ENCODE measurements around the gene NPL. TPM values are rescaled to one million over a fixed set of nuclear protein-coding genes. Genes with fewer than 3 reads are reported as not detected.

The NPL gene
- total RNA-seq, 1 experiment from 2014 or later = 3.1 TPM

DNA sequence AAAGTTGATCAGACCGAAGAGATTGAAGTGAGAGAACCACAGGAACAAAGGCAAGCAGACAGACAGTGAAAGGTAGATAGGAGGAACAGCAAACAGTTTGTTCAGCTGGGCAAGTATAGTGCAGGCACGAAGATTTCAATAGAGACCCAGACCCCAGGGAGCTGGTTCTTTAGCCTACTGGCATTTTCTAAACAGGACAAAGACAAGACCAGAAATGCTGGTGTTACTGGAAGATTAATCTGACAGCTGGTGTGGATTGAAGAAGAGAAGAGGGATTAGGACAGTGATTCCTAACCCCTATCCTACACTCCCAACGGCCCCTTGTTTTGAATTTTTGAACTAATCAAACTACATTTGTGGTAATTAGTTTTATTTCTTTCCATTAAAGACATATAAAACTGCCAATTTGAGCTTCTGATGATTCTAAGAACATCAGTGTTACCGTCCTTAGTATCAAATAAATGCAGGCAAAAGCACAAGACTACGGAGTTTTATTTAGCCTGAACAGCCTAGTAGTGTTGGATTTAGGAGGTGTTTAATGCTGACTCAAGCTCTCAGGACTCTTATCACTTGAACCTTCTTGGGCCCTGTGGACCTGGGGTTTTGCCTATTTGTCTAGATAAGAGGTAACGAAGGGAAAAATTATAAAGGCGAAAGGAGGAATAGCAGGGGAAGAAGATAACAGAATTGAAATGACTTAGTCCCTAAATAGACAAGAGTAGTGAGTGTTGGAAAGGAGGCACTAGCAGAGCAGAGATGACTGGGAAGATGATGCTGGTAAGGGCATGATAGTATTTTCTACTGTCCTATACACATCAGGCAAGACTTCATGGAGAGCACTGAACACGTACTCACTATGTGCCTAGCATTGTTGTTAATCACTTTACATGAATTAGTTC, 2.0 kb downstream of the NPL start:
- DNase-seq = no peak
- H3K36me3 ChIP-seq = no peaks in the 10 kb centered on the region
- no peaks in the 10 kb centered on the region for H3K9me3 ChIP-seq (replicated peaks)
- H3K27ac ChIP-seq = no peak overlapping the region
- H3K27me3 ChIP-seq = no peaks in the 10 kb centered on the region
- H3K4me1 ChIP-seq = peaks cover 10% of the 10 kb centered on the region; the same call in 1 of the 2 replicates
- H3K4me3 ChIP-seq = no peak overlapping the region

DNA sequence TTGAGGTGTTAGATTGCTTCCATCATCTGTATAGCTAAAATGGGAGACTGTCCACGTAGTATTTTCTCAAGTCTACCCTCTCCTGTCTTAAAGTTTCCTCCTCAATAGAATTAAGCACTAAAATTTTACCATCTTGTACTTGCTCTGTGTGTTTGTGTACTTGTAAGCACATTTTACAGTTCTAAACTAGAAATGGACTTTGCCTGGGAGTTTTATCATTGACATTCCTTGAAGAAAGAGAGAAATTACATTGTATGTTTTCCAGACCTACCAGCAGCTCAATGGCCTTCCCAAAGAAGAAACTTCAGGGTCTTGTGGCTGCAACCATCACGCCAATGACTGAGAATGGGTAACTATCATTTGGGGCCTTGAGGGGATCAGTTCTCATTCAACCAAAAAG, 4.5 kb downstream of the NPL start:
- H3K4me1 ChIP-seq = peaks cover 17% of the 10 kb centered on the region
- no peaks in the 10 kb centered on the region for H3K9me3 ChIP-seq (replicated peaks)
- no peak overlapping the region for H3K27ac ChIP-seq
- H3K36me3 ChIP-seq = no peaks in the 10 kb centered on the region
- DNase-seq = no peak
- no peaks in the 10 kb centered on the region for H3K27me3 ChIP-seq
- no peak overlapping the region for H3K4me3 ChIP-seq

DNA sequence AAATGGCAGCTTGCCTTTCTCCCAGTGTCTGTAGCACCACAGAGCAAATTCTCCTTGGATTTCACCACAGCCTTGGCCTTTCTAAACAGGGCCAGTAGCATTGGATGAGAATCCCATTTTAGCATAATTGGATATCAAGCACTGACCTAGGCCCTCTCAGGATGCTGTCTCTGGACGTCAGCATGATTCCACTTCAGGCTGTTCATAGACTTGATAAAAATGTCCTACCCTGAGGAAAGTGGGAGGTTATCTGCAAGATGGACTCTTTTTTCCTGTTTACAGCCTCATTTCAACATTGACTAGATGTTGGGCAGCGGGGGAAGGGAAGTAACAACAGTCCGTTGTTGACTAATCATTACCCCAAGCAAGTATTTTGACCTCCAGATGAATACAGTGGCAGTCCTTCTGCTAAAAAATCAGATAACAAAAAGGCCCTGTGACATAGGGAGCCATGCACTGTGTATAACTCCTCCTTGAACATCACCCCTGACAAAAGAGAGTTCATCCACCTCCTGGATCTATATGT, 5.2 kb downstream of the NPL start:
- H3K27me3 ChIP-seq = no peaks in the 10 kb centered on the region
- H3K36me3 ChIP-seq = no peaks in the 10 kb centered on the region
- DNase-seq = no peak
- H3K4me3 ChIP-seq = no peak overlapping the region
- H3K9me3 ChIP-seq (replicated peaks) = no peaks in the 10 kb centered on the region
- H3K4me1 ChIP-seq = peaks cover 17% of the 10 kb centered on the region
- H3K27ac ChIP-seq = no peak overlapping the region

DNA sequence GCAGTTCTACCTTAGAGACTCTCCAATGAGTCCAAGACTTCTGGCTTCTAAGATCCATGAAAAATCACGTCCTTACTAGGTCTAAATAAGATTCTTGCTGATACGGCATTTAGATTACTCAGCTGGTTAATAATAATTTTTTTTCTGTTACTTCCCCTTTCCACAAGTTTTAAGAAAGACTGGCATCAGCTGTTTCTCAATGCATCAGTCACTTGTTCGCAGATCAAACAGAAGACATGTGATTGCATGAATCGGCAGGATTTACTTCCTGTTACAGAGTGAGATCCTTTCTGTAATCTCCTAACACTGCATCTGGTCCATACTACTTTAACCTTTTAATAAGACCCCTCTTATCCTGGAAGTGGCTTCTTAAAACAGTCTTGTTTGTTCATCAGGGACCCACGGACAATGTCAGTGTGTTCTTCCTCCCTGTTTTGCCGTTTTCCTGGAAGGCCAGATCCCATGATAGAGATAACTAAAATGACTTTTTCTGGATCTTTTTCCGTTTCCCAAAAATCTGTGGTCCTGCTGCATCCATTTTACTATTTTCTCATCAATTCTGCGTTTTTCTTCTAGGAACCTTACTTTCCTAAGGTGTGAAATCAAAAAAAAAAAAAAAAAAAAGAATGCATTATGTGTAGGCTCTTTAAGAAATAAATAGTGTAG, 6.1 kb downstream of the NPL start:
- H3K9me3 ChIP-seq (replicated peaks) = no peaks in the 10 kb centered on the region
- peaks cover 14% of the 10 kb centered on the region for H3K4me1 ChIP-seq
- H3K36me3 ChIP-seq = no peaks in the 10 kb centered on the region
- H3K27me3 ChIP-seq = no peaks in the 10 kb centered on the region
- no peak overlapping the region for H3K27ac ChIP-seq
- no peak for DNase-seq
- no peak overlapping the region for H3K4me3 ChIP-seq

DNA sequence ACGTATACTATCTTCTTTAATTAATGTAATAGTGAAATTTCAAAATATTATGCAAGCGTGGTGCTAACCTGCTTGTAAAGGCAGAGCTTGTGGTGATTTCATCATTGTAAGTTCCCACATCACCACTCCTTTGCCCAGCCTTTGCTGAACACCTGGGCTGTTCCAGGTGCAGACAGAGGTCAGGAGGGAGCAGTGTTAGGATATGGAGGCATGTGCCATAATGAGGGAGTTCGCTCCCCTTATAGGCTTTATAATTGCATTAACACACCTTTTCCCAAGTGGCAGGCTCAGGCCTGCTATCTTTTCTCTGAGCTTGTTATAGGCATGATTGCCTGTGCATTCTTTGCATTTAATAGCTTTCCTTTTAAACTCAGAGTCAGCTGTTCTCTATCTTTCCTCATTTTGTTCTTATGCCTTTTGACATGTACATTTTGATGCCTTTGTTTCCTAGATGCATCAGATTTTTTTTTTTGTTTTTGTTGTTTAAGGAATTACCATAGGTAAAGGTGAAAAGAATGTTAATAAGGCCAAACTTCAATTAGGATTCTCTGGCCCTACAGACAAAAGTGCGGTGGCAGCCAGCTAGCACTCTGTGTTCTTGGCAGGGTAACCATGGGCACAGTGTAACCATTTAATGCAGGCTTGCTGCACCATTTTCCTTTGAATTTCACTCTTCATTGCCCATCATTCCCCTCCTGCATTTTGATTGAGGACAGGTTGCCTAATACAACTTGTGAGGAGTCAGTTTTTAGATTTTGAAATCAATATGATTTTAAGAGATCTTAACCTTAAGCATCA, 12.6 kb downstream of the NPL start:
- Histone ChIP-seq H3K27me3 (no peaks in the 10 kb centered on the region), H3K9me3 (replicated peaks) (no peaks in the 10 kb centered on the region), H3K4me1 (peaks cover 7% of the 10 kb centered on the region), H3K4me3 (no peak overlapping the region), H3K27ac (no peak overlapping the region), H3K36me3 (no peaks in the 10 kb centered on the region)
- DNase-seq = no peak

DNA sequence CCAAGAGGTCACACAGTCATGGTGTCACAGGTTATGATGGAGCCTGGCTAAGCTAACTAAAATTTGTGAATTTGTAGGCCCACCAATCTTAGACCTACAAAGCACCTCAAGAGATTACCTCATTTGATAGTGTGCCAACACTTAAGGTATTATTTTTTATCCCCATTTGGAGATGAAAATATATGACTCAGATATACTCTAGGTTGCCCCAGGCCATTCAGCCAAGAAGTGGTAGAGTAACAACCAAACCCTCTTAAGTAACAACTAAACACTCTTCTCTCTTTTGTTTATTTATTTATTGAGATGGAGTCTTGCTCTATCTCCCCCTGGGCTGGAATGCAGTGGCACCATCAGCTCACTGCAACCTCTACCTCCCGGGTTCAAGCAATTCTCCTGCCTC, 14.3 kb downstream of the NPL start:
- no peaks in the 10 kb centered on the region for H3K36me3 ChIP-seq
- no peaks in the 10 kb centered on the region for H3K9me3 ChIP-seq (replicated peaks)
- no peaks in the 10 kb centered on the region; the same call in 1 of the 2 replicates for H3K4me1 ChIP-seq
- no peak overlapping the region for H3K4me3 ChIP-seq
- no peaks in the 10 kb centered on the region for H3K27me3 ChIP-seq
- DNase-seq = no peak
- no peak overlapping the region for H3K27ac ChIP-seq

DNA sequence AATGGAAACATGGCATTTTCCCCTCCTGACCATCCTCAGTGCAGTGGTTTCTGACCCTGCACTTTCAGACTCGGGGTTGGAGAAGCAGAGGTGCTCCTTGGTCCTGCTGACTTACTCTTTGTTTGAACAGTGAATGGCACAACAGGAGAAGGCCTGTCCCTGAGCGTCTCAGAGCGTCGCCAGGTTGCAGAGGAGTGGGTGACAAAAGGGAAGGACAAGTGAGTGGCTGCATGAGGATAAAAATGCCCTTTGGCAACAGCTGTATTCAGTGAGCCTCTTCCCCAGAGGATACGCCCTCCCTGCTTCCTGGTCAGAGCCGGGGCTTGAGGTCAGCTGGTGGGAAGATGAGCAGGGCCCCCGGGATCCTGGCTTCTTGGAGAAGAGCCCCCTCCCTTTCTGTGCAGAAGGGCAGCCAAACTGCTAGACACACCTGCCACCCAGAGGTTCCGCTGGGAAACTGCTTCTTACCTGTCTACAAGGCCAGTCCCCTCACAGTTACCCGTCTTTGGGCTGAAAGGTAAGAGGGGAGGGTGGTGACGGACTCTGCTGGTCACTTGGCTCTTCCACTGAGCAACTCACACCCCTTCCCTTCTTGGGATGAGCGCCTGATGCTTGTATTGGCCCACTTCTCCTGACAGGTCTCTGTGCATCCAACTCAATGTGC, 16.6 kb downstream of the NPL start:
- Histone ChIP-seq H3K4me3 (no peak overlapping the region), H3K4me1 (no peaks in the 10 kb centered on the region; the same call in 1 of the 2 replicates), H3K27me3 (no peaks in the 10 kb centered on the region), H3K9me3 (replicated peaks) (no peaks in the 10 kb centered on the region), H3K27ac (no peak overlapping the region), H3K36me3 (no peaks in the 10 kb centered on the region)
- DNase-seq = peak; percentile 20 to 30

DNA sequence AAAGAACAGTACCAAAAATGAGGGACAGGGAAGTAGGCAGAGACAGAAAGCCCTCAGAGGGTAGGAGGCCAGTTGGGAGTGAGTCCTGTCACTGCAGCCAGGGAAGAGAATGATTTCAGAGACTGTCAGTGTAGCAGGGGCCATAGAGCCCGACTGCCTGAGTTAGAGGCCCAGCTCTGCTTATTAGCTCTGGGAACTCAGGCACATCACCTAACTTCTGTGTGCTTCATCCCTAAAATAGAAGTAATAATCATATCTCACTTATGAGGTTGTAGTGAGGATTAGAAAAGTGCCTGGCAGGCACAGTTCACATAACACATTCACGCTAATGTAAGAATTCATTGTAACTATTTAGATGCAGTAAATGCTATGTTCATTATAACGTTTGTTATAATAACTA, 18.3 kb downstream of the NPL start:
- H3K36me3 ChIP-seq = no peaks in the 10 kb centered on the region
- no peak overlapping the region for H3K4me3 ChIP-seq
- H3K27ac ChIP-seq = no peak overlapping the region
- H3K4me1 ChIP-seq = no peaks in the 10 kb centered on the region; the same call in 1 of the 2 replicates
- no peaks in the 10 kb centered on the region for H3K9me3 ChIP-seq (replicated peaks)
- no peaks in the 10 kb centered on the region for H3K27me3 ChIP-seq
- no peak for DNase-seq

DNA sequence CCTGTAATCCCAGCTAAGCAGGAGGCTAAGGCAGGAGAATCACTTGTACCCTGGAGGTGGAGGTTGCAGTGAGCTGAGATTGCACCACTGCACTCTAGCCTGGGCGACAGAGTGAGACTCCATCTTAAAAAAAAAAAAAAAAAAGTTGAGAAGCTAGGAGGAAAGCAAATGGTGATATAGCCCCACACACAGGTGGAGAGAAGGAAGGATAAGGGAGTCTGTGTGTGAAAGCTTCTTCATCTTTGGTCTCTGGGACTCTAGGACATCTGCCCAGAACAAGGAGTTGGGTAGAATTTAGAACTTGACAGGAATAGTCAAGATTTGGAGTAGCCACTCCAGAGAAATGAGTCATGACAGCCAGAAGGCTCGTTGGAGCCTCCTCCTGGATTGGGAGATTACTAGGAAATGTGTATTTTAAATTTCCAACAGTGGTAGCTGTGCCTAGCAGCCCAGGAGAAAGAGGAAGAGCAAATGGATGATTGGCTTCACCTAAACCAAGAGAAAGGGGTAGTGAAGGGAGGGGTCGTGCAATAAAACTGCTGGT, 19.9 kb downstream of the NPL start:
- Histone ChIP-seq H3K4me3 (no peak overlapping the region), H3K9me3 (replicated peaks) (no peaks in the 10 kb centered on the region), H3K27me3 (no peaks in the 10 kb centered on the region), H3K27ac (no peak overlapping the region), H3K4me1 (no peaks in the 10 kb centered on the region; the same call in 1 of the 2 replicates), H3K36me3 (no peaks in the 10 kb centered on the region)
- DNase-seq = no peak

DNA sequence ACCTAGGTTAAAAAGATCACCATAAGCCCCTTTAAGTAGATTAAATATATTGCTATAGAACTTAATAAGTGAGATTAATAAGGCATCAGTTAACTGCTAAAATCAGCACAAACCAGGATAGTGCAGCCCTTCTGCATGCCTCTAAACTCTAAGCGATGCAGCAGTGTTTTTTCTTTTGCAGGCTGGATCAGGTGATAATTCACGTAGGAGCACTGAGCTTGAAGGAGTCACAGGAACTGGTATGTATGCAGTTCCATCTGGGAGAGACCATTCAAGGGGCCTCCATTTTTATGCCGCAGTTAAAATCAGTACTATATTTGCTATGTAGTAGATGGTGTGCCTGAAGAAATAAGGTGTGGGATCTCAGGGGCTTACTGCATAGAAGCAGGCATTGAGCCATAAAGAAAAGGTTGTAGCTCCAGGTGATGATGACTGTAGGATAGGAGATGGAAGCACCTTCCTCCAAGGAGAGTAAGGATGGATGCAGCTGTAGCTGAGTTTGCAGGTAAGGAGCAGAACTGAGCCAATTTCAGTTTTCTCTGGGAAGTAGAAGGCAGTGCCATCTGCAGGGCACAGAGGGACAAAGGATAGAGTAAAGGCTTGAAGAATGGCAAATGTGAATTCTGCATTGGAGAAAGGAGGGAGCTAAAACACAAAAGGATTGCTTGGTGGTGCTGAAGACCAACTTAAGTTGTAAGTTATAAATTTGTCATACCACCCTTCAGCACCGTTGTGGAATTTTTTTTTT, 22.6 kb downstream of the NPL start:
- no peak for DNase-seq
- Histone ChIP-seq H3K4me3 (no peak overlapping the region), H3K27ac (no peak overlapping the region), H3K9me3 (replicated peaks) (no peaks in the 10 kb centered on the region), H3K27me3 (no peaks in the 10 kb centered on the region), H3K36me3 (no peaks in the 10 kb centered on the region), H3K4me1 (no peaks in the 10 kb centered on the region)

DNA sequence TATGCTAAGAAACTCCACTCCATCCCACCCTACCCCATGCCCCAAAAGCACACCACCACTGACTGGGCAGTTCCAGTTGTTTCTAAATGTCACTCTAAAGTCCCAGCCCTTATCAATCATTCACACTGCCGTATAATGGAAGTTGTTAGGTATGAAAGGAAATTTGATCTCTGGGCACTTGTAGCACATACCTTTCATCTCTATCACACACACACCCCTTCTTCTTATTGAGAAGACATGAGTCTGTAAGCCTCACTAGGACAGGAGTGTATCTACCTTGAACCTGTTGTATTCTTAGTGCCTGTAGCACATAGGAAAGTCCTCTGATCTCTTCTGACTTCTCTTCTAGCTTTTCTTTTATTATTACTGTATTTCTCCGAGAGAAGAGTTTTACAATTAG, 27.3 kb downstream of the NPL start:
- Histone ChIP-seq H3K27me3 (no peaks in the 10 kb centered on the region), H3K4me3 (no peak overlapping the region), H3K27ac (no peak overlapping the region), H3K4me1 (no peaks in the 10 kb centered on the region), H3K36me3 (no peaks in the 10 kb centered on the region), H3K9me3 (replicated peaks) (no peaks in the 10 kb centered on the region)
- no peak for DNase-seq

DNA sequence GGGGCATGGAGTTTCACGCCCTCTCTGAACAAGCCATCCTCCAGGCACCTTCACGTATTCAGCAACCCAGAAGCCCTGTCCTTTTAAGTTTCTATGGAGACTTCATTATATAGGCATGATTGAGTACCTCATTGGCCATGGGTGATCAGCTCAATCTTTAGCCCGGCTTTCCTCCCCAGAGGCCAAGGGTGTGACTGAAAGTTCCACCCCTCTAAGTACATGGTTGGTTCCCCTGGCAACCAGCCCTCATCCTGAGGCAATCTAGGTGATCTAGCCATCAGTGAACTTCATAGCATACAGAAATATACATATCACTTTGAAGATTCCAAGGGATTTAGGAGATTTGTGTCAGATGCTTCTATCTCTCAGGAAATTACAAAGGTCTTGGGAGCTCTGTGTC, 28.2 kb downstream of the NPL start:
- Histone ChIP-seq H3K27me3 (no peaks in the 10 kb centered on the region), H3K4me3 (no peak overlapping the region)

DNA sequence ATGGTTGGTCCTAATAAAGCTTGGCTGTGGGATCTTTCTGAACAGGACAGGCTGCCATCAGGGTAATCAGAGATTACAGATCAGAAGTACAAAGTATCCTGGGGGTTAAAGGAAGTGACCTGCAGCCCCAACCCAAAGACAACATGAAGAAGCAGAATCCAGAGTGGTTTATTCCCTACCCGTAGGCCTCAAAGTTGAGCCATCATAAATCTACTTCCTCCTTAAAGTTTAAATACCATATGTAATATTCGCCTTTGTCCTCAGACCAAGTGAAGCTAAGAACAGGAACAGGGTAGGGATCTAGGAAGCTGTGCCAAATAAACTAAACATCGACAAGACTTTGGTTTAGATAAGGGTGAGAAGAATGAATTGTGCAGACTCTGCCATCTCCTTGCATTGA, 33.6 kb downstream of the NPL start:
- H3K4me3 ChIP-seq = no peak overlapping the region
- H3K9me3 ChIP-seq (replicated peaks) = no peaks in the 10 kb centered on the region
- no peak overlapping the region for H3K27ac ChIP-seq
- no peaks in the 10 kb centered on the region for H3K36me3 ChIP-seq
- DNase-seq = no peak
- H3K27me3 ChIP-seq = no peaks in the 10 kb centered on the region
- no peaks in the 10 kb centered on the region for H3K4me1 ChIP-seq

More for the DNA sequence above, 28.2 kb downstream of the NPL start:
- Histone ChIP-seq H3K4me1 (no peaks in the 10 kb centered on the region), H3K9me3 (replicated peaks) (no peaks in the 10 kb centered on the region), H3K36me3 (no peaks in the 10 kb centered on the region), H3K27ac (no peak overlapping the region)
- DNase-seq = no peak

All from SJCRH30 (cell line).